ENCODE data around the gene TMPRSS11F. TPM values are rescaled to one million over a fixed set of nuclear protein-coding genes. Genes with fewer than 3 reads are reported as not detected.
A peak's percentile ranks its signal among the peaks of the same experiment; 100 is the strongest.

Gene TMPRSS11F
- total and polyA plus RNA-seq, 9 of the 15 experiments (the other 6 are each of a cell fraction or from before 2014, with no cell fraction given): 0.03 to 0.36 (median 0.07) TPM; not detected in 2

DNA sequence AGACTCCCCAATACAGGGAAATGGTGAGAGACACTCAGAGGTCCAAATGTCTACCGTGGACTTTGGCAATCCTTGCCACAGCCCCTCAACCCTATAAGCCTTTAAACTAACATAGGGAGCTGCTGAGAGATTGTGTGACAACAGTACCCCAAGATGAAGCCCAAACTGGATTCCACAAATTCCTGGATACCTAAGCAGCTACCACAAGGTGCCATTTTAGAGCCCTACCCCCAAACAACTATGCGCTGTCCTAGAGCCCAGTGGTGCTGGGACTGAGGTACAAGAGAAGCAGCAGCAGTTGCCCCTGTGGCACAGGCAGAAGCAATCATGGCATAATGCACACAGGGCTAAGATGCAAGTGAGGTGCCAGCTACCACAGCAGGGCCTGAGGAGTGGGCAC is 2.7 kb upstream of the TMPRSS11F start (continued):
- TF ChIP-seq, protein P1, sequence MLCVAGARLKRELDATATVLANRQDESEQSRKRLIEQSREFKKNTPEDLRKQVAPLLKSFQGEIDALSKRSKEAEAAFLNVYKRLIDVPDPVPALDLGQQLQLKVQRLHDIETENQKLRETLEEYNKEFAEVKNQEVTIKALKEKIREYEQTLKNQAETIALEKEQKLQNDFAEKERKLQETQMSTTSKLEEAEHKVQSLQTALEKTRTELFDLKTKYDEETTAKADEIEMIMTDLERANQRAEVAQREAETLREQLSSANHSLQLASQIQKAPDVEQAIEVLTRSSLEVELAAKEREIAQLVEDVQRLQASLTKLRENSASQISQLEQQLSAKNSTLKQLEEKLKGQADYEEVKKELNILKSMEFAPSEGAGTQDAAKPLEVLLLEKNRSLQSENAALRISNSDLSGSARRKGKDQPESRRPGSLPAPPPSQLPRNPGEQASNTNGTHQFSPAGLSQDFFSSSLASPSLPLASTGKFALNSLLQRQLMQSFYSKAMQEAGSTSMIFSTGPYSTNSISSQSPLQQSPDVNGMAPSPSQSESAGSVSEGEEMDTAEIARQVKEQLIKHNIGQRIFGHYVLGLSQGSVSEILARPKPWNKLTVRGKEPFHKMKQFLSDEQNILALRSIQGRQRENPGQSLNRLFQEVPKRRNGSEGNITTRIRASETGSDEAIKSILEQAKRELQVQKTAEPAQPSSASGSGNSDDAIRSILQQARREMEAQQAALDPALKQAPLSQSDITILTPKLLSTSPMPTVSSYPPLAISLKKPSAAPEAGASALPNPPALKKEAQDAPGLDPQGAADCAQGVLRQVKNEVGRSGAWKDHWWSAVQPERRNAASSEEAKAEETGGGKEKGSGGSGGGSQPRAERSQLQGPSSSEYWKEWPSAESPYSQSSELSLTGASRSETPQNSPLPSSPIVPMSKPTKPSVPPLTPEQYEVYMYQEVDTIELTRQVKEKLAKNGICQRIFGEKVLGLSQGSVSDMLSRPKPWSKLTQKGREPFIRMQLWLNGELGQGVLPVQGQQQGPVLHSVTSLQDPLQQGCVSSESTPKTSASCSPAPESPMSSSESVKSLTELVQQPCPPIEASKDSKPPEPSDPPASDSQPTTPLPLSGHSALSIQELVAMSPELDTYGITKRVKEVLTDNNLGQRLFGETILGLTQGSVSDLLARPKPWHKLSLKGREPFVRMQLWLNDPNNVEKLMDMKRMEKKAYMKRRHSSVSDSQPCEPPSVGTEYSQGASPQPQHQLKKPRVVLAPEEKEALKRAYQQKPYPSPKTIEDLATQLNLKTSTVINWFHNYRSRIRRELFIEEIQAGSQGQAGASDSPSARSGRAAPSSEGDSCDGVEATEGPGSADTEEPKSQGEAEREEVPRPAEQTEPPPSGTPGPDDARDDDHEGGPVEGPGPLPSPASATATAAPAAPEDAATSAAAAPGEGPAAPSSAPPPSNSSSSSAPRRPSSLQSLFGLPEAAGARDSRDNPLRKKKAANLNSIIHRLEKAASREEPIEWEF (CRISPR knock-in tag; IDR thresholded peaks at IDR 0.05): no peak

DNA sequence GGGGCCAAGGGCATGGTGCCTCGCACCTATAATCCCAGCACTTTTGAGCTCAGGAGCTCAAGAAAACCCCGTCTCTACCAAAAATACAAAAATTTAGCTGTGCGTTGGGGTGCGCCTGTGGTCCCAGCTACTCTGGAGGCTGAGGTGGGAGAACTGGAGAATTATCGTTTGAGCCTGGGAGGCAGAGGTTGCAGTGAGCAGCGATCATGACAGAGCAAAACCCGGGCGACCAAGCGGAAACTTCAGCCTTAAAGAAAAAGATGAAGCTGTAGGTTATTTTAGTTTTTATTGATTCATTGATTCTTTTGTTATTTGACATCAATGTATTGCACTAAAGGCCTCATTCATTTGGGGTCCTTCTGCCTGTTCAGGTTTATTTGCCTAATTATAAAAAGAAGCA is 5.4 kb downstream of the TMPRSS11F start:
- Histone ChIP-seq H2AFZ (ENCODE audit: low read depth, low read length) (no peak overlapping the region), H3K27me3 (ENCODE audit: control insufficient read depth in 2 of 2, insufficient read depth in 2 of 2, low read length in 2 of 2) (no peaks in the 10 kb centered on the region), H4K20me1 (replicated peaks; ENCODE audit: control insufficient read depth, insufficient read depth, low read length) (no peaks in the 10 kb centered on the region), H3K27ac (ENCODE audit: extremely low read depth, low read depth, low read length) (no peak overlapping the region), H3K4me2 (ENCODE audit: insufficient read depth, low read length) (no peak overlapping the region), H3K9me3 (replicated peaks; ENCODE audit: control insufficient read depth, insufficient read depth, low read depth, low read length) (no peaks in the 10 kb centered on the region), H3K36me3 (ENCODE audit: control insufficient read depth, insufficient read depth, low read length) (no peaks in the 10 kb centered on the region), H3K4me1 (replicated peaks in 1 of 2; ENCODE audit: control insufficient read depth in 2 of 2, insufficient read depth in 2 of 2, low read length in 2 of 2) (no peaks in the 10 kb centered on the region; a peak in 3 of 5 replicates), H3K79me2 (ENCODE audit: control insufficient read depth, insufficient read depth, low read length) (no peaks in the 10 kb centered on the region), H3K4me3 (no peak overlapping the region), H3K9ac (ENCODE audit: insufficient read depth in 1 of 2, low read depth in 2 of 2, low read length in 2 of 2) (no peak overlapping the region), H3K9me1 (ENCODE audit: control insufficient read depth, insufficient read depth, low read length) (no peaks in the 10 kb centered on the region)
- ChIA-PET CTCF (ENCODE audit: low intra/inter-chr PET ratio) (no interaction called here), POLR2A (no interaction called here)
- in situ Hi-C loops (cut with MboI) (no loop called here), intact Hi-C loops (cut with micrococcal nuclease) (no loop called here)
- DNase-seq (ENCODE audit: extremely low read depth in 1 of 4, low spot score in 3 of 4) (peak in 1 of 4 experiments; percentile 34), FAIRE-seq (peak; percentile 72), ATAC-seq (peak; percentile 71)
- no TSS peak for BruUV-seq (replicated peaks)
- TF ChIP-seq ETV6 (IDR thresholded peaks at IDR 0.05; ENCODE audit: borderline replicate concordance in 1 of 2, low read depth in 2 of 2, low read length in 1 of 2) (no peak), ETV6 (CRISPR knock-in tag; IDR thresholded peaks at IDR 0.05; ENCODE audit: borderline replicate concordance) (no peak), MAFG (tag; conservative IDR thresholded peaks at IDR 0.05) (peak; percentile 45), ZFP1 (CRISPR knock-in tag; IDR thresholded peaks at IDR 0.05) (no peak), HDAC6 (IDR thresholded peaks at IDR 0.05; ENCODE audit: low read depth, low read length) (no peak), NCOA6 (IDR thresholded peaks at IDR 0.05) (no peak), NFE2 (IDR thresholded peaks at IDR 0.05; ENCODE audit: low read depth) (peak; percentile 72)
- 21% methylated on average over 9 of the region's 9 CpGs for WGBS (ENCODE audit: insufficient coverage, low coverage, missing lambda C conversion rate)

Measured in K562 (cell line).